Measurements from ENCODE around the gene LPP.
"Not testable (repeated sequence)": the region's sequence is repeated elsewhere in the genome, so short reads cannot be mapped to it uniquely, and the experiment has no call there.

The LPP gene

DNA sequence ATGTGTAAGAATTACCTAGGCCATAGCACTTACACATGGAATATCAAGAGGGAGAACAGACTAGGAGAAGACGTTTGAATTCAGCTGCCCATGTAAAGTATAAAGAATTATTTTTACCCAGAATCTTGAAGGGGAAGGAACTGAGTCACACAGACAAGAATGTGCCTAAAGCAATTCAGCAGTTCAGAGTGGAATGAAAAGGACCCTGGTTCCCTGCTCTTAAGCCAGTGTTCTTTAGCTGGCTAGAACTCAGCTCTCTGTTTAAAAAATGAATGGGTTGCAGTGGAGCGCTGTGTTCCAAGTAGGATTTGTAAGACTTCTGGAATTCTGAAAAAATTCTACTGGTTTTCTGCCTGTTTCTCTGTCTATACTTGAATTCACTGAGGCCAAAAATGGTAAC is 440.2 kb downstream of the LPP start:
- peak; percentile 78 for DNase-seq (ENCODE audit: low read depth)

DNA sequence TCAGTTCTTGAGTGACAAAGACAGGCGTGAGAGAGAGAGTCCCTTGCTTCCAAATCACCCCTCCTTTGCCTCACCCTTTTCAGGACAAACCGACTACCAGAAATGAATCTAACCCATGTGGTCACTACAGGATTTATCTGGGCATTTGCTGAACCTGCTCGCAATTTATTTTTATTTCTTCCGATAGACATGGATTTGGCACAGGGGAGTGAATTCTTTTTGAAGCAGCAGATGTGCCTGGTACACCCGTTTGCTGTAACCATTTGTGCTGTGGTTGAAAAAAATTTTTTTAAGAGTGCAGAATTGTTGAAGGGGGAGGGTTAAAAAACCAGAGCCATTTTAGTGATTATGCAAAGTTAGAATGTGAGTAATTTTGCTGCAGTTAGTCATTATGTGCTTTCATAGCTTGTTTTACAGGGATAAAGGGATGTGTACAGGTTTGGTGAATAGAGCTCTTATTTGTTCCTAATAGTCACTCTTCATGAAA is 442.0 kb downstream of the LPP start:
- peak; percentile 50 for DNase-seq (ENCODE audit: low read depth)

DNA sequence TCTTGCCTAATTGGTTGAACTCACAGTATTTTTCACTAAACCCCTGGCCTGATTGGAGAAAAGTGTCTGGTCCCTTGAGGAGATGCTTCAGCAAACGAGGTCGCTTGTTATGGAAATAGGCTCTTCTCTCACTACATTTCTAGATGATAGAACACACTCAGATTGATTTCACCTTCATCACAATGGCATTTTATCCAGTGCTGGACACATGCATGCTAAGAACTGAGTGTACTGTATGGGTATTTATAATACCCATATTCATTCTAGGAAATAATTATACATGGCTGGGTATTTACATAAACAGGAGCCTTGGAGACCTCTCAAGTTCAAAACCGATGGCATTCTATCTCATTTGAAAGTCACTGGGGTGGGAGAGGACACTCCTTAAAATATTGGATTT is 444.9 kb downstream of the LPP start:
- no peak for DNase-seq (ENCODE audit: low read depth)

DNA sequence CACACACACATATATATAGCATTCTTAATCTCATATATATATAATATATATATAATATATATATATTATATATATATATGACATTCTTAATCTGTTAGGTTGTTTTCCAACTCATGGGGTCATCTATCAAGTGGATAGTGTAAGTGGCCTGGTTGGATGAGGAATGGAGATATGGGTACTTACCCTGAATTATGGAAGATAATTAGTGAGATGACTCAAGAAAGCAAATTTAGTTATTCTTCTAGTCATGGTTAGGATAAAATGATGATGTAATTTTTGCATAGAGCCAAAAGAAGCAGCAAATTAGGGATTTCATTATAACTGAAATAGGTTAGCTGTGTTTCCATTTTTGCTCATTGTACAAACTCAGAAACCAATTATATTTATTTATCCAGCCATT is 448.2 kb downstream of the LPP start:
- no peak for DNase-seq (ENCODE audit: low read depth)

DNA sequence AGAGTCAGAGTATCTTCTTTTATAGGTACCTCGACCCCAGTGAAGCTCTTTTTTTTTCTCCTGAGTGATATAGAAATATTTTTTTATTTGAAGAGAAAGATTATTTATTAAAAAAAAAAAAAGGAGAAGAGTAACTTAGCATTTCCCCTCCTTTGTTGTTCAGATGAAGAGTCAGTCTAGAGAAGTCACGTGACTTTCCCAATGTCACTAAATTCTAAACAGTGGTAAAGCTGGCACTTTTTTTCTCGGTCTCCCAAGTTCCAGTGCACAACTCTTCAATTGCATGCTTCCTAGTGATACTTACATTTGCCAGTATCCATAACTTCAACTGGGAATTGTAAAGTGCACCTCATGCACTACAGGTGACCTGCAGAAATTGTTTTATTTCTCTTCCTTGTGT is 448.7 kb downstream of the LPP start:
- no peak for DNase-seq (ENCODE audit: low read depth)

DNA sequence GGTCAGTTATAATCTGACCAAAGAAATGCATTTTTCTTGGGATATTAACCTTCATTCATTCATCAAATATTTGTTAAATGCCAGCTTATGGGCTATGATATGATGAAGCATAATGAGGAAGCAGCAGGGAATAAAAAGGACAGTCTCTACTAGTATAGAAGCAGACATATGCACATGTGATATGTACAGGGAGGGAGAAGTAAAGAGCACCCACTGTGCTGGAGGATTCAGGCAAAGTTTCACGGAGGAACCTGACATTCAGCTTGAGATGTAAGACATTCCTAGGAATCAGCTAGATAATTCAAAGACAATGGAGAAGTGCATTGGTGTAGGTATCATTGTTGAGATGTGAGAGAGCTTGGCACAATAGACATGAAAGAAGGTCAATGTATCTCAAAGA is 450.7 kb downstream of the LPP start:
- no peak for DNase-seq (ENCODE audit: low read depth)

DNA sequence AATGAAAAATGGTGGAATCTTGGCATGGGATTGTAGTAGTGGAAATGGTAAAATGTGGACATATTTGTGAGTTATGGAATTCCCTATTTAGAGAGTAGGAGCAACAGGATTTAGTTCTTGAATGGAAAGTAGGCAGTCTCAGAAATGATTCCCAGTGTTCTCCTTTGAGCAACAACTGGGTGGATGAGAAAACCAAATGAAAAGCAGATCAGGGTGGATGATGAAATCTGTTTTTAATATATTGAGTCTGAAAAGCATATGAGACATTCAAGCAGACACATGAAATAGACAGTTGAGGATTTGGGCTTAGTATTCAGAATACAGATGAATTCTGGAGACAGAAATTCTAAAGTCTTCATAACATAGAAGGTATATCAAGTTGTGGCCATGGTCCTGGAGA is 451.3 kb downstream of the LPP start:
- peak; percentile 51 for DNase-seq (ENCODE audit: low read depth)

DNA sequence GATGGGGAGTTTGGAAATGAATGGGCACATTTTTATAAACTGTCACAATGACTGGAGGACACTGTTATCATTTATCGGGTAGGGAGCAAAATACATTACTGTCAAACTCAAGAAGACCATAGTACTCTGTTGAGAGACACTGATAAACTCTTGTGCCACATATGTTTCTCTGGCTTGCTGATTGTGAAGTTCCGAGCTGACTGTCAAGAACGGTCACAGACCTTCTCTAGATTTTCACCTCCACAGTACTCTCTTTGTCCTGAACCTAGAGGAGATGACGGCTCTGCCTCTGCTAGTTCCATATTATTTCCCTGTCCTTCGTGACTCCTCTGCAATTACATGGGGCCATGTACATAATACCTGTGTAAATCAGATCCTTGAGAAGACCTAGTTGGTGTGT is 451.9 kb downstream of the LPP start:
- DNase-seq (ENCODE audit: low read depth) = no peak

DNA sequence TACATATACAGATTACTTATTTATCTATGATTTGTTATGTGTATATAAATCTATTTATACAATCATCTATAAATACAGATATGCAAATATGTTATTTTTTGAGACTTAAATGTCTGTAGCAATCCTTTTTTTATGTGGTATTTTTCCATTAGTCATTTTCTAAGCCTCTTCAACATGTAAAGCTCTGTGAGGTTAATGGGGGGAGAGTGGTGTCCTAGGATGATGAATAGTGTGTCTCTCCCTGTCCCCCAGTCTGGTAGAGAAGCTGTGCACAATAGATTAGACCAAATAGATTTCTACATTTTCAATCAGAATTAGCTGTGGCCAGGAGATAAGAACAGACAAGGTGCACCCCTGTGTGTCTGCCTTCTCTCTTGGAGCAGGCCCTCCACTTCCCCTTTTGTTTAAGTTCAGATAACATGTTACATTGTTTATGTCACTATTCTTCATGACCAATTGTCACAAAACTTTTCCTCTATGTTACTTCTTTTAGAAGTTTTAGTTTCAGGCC is 453.9 kb downstream of the LPP start:
- DNase-seq (ENCODE audit: low read depth) = no peak

DNA sequence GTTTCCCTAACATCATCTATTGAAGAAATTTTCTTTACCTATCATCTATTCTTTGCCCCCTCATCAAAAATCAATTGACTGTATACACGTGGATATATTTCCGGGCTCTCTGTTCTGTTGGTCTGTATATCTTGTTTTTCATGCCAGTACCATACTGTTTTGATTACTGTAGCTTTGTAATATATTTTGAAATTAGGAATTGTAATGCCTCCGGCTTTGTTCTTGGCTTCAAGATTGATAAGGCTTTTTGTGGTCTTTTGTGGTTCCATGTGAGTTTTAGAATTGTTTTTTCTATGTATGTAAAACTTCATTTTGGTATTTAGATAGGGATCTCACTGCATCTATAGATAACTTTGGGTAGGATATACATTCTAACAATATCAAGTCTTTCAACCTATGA is 454.4 kb downstream of the LPP start:
- no peak for DNase-seq (ENCODE audit: low read depth)

DNA sequence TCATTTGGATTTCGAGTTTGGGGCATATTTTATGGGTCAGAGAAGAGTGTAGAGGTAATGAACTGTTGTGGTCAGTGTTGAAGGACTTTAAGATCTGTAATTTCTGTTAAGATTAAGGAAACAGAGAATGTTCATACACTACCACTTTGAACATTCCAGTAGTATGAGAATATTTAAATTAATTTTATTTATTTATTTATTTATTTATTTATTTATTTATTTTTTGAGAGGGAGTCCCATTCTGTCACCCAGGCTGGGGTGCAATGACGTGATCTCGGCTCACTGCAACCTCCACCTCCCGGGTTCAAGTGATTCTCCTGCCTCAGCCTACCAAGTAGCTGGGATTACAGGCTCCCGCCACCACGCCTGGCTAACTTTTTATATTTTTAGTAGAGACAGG is 459.8 kb downstream of the LPP start:
- not testable (repeated sequence) for DNase-seq (ENCODE audit: low read depth)

DNA sequence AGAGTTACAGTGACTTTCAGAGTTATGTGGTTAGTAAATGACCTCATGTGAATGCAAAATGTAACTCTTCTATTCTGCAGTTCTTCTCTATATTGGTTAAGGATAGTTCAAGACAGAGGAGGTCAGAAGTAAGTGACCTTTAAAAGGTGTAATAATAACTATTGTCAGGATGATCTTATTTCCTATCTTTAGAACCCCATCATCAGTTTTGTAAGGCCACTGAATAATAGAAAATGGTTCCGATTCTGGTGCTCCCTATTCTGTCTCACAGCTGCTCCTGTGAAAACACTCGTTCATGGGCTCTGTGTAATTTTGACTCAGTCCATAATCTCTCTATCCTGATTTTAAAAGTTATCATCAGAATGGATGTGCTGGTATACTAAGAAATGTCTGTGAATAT is 463.3 kb downstream of the LPP start:
- DNase-seq (ENCODE audit: low read depth) = no peak

DNA sequence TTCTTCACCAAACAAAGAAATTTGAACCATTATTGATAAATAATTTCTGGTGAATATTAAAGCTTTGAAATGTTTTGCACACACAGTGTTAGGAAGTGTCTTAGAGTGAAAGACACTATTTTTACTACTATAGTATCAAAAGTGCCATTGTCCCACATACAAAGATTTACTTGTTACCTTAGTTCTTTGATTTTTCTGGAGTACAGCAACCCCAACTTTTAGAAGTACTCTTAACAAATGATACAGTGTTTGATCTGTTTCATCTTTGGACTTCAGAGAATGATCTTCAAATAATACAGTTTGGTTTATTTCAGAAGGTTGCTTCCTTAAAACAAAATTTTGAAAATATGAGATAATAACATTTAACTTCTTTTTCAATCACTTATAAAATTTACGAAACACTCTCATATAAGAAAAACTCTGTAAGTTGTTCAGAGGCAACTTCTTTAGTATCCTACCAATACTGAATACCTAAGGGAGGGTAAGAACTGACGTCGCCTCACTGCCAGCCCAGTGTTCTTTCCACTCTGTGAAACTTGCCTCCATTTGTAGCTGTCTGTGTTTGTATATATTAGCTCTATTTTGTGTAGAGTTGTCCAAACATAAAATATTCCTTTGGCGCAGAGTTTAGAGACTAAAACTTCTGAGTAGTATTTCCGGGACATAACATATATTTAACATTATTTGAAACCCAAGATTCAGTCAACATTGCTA is 464.2 kb downstream of the LPP start:
- DNase-seq (ENCODE audit: low read depth) = no peak

DNA sequence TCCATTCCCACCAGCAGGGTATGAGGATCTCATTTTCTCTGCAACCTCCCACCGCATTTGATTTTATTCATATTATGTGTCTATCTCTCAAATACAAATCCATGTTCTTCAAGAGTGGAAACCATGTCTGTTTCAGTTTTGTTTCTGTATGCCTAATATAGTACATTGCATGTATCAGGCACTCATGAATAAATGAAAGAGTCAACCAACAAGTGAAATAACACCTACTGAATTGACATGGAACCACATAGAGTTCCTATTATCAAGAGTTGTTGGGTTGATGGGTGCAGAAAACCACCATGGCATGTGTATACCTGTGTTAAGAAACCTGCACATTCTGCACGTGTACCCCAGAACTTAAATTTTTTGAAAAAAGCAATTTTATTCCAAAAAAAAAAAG is 466.8 kb downstream of the LPP start:
- no peak for DNase-seq (ENCODE audit: low read depth)

DNA sequence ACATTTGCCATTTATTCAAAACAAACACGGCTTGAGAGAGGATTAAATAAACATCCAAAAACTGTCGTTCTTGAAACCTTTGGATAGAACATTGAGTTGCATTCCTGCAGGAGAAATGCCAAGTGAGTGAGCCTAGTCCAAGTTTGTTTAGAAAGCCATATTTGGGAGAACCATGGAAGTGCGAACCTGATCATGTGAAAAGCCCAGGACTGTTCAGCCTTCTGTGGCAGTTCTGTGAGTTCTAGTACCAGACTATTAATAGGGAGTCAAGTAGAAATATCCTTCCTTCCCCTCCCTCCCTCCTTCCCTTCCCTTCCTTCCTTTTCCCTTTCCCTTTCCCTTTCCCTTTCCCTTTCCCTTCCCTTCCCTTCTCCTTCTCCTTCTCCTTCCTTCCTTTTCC is 470.4 kb downstream of the LPP start:
- DNase-seq (ENCODE audit: low read depth) = no peak

DNA sequence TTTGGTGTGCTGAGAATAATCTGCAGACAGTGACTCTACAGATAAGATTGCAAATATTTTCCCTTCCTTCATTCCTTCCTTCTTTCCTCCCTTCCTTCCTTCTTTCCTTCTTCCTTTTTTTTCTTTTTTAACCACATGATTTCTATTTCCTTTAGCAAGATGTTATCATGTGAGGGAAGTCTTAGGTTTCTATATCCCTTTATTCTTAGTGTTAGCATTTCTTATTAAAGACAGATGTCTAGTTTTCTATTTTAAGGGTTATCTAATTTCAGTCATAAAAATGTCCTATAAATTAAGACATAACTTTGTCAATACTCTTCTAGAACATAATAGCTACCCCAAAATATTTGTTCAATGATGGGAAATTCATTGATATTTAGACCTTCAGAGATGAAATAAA is 470.9 kb downstream of the LPP start:
- no peak for DNase-seq (ENCODE audit: low read depth)

DNA sequence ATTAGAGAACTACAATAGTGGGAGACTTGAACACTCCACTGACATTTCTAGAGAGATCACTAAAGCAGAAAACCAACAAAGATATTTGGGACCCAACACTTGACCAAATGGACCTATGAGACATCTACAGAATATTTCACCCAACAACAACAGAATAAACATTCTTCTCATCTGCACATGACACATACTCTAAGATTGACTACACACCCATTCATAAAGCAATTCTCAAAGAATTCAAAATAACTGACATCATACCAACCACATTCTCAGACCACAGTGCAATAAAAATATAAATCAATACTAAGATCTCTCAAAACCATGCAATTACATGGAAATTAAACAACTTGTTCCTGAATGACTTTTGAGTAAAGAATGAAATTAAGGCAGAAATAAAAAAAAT is 473.7 kb downstream of the LPP start:
- DNase-seq (ENCODE audit: low read depth) = peak; percentile 76

DNA sequence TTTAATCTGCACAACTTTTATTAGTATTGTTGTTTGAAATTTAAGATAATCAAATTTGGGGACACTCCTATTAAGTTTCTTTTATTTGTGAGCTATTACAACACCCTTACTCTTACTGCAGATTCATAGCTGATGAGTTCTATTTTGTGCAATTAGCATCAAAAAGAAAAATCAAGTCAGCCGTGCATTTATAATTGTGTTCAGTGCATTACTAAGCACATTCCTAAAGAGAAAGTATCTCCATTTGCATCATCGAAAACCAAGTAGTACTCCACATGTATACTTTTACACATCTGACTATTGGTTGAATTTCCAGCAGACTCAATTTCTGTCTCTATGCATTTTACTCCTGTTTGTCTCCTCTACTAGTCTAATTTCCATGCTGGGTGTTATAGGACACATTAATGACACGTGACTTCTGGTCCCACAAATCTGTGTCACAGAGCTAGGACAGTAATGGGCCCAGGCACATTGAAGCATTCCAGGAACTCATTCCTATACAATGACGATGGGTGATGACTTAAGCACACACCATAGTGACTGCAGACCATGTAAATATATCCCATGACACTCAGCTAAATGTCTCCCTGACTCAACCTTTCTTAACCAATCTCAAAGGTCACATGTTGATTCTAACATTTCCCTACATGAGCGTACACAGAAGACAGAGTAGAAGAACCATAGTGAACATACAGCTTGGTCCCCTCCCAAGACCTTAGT is 477.5 kb downstream of the LPP start:
- DNase-seq (ENCODE audit: low read depth) = no peak

DNA sequence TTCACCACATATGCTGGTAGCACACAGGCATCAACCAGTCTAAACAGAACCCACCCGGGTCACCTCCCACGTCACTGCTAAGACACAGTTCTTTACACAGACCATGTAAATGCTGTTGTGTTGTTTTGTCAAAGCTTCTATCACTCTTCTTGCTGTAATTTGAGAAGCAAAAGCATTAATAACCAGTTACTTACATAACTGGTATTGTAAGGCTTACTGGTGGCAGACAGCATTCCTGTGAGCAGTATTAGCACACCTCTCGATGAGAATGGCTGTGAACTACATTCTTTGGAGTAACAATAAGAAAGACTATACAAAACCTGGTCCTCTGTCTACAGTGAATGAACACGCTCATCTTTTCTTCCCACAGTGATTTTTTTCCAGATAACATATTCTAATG is 479.2 kb downstream of the LPP start:
- DNase-seq (ENCODE audit: low read depth) = no peak

DNA sequence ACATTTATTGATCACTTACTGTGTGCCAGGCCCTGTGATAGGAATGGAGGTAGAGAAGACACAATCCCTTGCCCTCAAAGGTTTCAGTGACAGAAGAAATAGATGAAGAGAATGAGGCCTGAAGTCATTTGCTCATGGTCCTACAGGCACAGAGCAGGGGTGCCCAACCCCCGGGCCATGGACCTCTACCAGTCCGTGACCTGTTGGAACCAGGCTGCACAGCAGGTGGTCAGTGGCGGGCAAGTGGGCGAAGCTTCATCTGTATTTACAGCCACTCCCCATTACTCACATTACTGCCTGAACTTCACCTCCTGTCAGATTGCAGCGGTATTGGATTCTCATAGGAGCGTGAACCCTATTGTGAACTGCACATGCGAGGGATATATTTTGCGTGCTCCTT is 480.3 kb downstream of the LPP start:
- DNase-seq (ENCODE audit: low read depth) = no peak

DNA sequence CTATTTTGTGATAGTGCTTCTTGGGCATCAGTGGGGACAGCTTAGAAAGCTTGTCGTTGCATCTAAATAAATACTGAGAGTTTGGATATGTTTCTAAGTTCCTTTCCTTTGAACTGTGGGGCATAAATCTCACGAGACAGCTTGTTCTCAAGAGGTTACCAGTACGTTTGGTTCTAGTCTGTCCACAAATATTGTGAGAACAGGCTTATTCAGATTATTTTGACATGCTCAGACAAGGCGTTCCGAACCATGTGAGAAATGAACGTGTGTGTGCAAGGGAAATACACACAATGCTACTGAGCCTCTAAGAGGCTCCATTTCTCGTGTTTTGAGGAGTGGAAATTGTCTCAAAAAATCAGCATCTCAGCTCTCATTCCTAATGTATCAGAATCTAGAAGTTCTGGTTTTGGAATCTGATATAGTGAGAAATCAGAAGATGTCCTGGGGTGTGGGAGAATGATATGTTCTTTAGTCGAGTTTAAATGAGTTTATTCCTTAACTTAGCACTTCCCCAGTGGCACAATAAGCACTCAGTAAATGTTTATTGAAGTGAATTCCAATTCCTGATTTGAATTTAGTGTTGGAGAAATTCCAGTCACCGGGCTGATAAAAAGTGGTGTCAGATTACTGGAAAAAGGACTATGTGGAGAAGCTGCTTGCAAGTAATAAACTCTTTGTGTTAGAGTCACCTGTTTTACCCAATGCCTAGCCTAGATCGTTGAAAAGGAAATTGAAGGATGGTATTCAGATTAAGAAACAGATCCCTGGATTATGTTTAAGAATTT is 481.5 kb downstream of the LPP start:
- DNase-seq (ENCODE audit: low read depth) = no peak

DNA sequence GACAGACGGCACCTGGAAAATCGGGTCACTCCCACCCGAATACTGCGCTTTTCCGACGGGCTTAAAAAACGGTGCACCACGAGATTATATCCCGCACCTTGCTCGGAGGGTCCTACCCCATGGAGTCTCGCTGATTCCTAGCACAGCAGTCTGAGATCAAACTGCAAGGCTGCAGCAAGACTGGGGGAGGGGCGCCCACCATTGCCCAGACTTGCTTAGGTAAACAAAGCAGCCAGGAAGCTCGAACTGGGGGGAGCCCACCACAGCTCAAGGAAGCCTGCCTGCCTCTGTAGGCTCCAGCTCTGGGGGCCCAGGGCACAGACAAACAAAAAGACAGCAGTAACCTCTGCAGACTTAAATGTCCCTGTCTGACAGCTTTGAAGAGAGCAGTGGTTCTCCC is 482.3 kb downstream of the LPP start:
- not testable (repeated sequence) for DNase-seq (ENCODE audit: low read depth)

DNA sequence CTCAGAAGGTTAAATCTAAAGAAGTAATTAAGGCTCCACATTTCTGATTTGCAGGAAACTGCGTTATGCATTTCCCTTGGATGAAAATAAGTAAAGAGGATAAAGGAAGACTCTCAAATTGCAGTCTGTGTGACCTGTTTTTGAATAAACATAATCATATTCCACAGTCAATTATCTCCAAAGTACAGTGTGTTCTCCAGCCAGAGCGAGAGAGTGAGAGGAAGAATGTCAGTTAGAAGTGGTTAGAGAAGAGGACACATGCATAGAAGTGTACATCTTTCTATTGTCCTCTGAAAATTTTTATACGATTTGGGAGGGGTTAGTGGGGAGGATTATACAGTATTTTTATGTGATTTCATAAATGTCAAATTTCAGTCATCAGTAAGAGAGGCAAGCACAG is 487.1 kb downstream of the LPP start:
- DNase-seq (ENCODE audit: low read depth) = no peak
